CD14-positive monocyte (primary cell): ENCODE measurements around the gene DMRT1. TPM values are rescaled to one million over a fixed set of nuclear protein-coding genes. Genes with fewer than 3 reads are reported as not detected.
"Not testable (repeated sequence)": the region's sequence is repeated elsewhere in the genome, so short reads cannot be mapped to it uniquely, and the experiment has no call there.

Experiments
- DNase-seq, 3 donors: peaks; one replicate each; pipeline ENCODE4 v3.0.0-alpha.2; 2011 to 2022
- H2AFZ ChIP-seq: 2 replicates; pipeline ENCODE4 v1.6.0; 2012; ENCODE audit warnings: mild to moderate bottlenecking, low read depth, low read length, inconsistent platforms; ENCODE audit not compliant: insufficient read depth, poor library complexity, severe bottlenecking
- H3K27ac ChIP-seq, 2 donors: 1 replicate in 1 of 2; 2 replicates in 1 of 2; pipeline ENCODE4 v1.5.1; 2012 to 2013; ENCODE audit warnings: low read length in 2 of 2, control low read depth in 1 of 2, inconsistent platforms in 1 of 2, low read depth in 1 of 2, mild to moderate bottlenecking in 1 of 2
- H3K27me3 ChIP-seq, 2 donors: one replicate each; pipeline versions ENCODE4 v1.6.0 to v1.6.1; 2011 to 2013; ENCODE audit warnings: low read length in 2 of 2; ENCODE audit not compliant: control insufficient read depth in 2 of 2, insufficient read depth in 2 of 2
- H3K36me3 ChIP-seq, 2 donors: replicated peaks in 1 of 2; 1 replicate in 1 of 2; 2 replicates in 1 of 2; pipeline versions ENCODE4 v1.5.1 to v1.6.1; 2012 to 2013; ENCODE audit warnings: low read length in 2 of 2, control low read depth in 1 of 2, inconsistent platforms in 1 of 2, mild to moderate bottlenecking in 1 of 2; ENCODE audit not compliant: insufficient read depth in 2 of 2, control insufficient read depth in 1 of 2
- H3K4me1 ChIP-seq, 2 donors: 1 replicate in 1 of 2; 2 replicates in 1 of 2; pipeline versions ENCODE4 v1.5.1 to v1.6.1; 2012 to 2013; ENCODE audit warnings: low read length in 2 of 2, control low read depth in 1 of 2, inconsistent platforms in 1 of 2, mild to moderate bottlenecking in 1 of 2, moderate library complexity in 1 of 2; ENCODE audit not compliant: insufficient read depth in 2 of 2, control insufficient read depth in 1 of 2
- H3K4me2 ChIP-seq: replicated peaks from 2 replicates; pipeline ENCODE3; 2012; ENCODE audit warnings: low read length, moderate library complexity, mild to moderate bottlenecking; ENCODE audit not compliant: poor library complexity, severe bottlenecking; ENCODE audit errors: extremely low read depth
- H3K4me3 ChIP-seq, 3 experiments: fragments of 200-600 bp in 1 of 3; sonication (generic) in 1 of 3; replicated peaks in 1 of 3; 1 replicate in 2 of 3; 2 replicates in 1 of 3; pipeline ENCODE4 v1.5.1; 2011 to 2013; ENCODE audit warnings: low read length in 3 of 3, mild to moderate bottlenecking in 3 of 3, control low read depth in 2 of 3, low read depth in 2 of 3, inconsistent platforms in 1 of 3, moderate library complexity in 1 of 3
- H3K79me2 ChIP-seq: 2 replicates; pipeline ENCODE4 v1.6.0; 2012; ENCODE audit warnings: mild to moderate bottlenecking, control low read depth, inconsistent platforms, low read length, moderate library complexity; ENCODE audit not compliant: insufficient read depth
- H3K9ac ChIP-seq: 2 replicates; pipeline ENCODE4 v1.6.0; 2017; ENCODE audit warnings: low read length, mild to moderate bottlenecking; ENCODE audit not compliant: insufficient read depth, poor library complexity, severe bottlenecking
- H3K9me3 ChIP-seq, 2 donors: replicated peaks in 1 of 2; 1 replicate in 1 of 2; 2 replicates in 1 of 2; pipeline versions ENCODE4 v1.5.1 to v1.6.1; 2012 to 2013; ENCODE audit warnings: low read length in 2 of 2, control low read depth in 1 of 2; ENCODE audit not compliant: control insufficient read depth in 1 of 2, insufficient read depth in 1 of 2
- H4K20me1 ChIP-seq: 2 replicates; pipeline ENCODE4 v1.6.0; 2012; ENCODE audit warnings: mild to moderate bottlenecking, low read length, control low read depth, moderate library complexity; ENCODE audit not compliant: insufficient read depth
- H3K27ac Mint-ChIP-seq, 7 donors: one replicate each; pipeline ENCODE4 v1.8.0; 2020; ENCODE audit warnings: mild to moderate bottlenecking in 7 of 7, mixed read lengths in 7 of 7, moderate library complexity in 6 of 7, inconsistent platforms in 2 of 7
- H3K27me3 Mint-ChIP-seq, 3 donors: one replicate each; pipeline ENCODE4 v1.8.0; 2021 to 2022; ENCODE audit warnings: low read depth in 3 of 3, mild to moderate bottlenecking in 3 of 3, mixed read lengths in 3 of 3, moderate library complexity in 3 of 3, inconsistent platforms in 1 of 3
- H3K36me3 Mint-ChIP-seq, 2 donors: one replicate each; pipeline ENCODE4 v1.8.0; 2020; ENCODE audit warnings: mixed read lengths in 2 of 2, inconsistent platforms in 1 of 2, mild to moderate bottlenecking in 1 of 2
- H3K4me1 Mint-ChIP-seq: one replicate; pipeline ENCODE4 v1.8.0; 2020; ENCODE audit warnings: mild to moderate bottlenecking, mixed read lengths
- H3K4me3 Mint-ChIP-seq, 2 donors: one replicate each; pipeline ENCODE4 v1.8.0; 2020; ENCODE audit warnings: mild to moderate bottlenecking in 2 of 2, mixed read lengths in 2 of 2, moderate library complexity in 1 of 2
- H3K9me3 Mint-ChIP-seq, 7 donors: one replicate each; pipeline ENCODE4 v1.8.0; 2020 to 2022; ENCODE audit warnings: mixed read lengths in 7 of 7, mild to moderate bottlenecking in 6 of 7, moderate library complexity in 6 of 7, inconsistent platforms in 2 of 7
- WGBS: methylation state at CpG from one replicate; pipeline ENCODE4 v1.1.5; 2013; ENCODE audit warnings: missing lambda C conversion rate; ENCODE audit not compliant: insufficient coverage; 5-methylcytosine and 5-hydroxymethylcytosine counted together
- intact Hi-C, 2 donors: fragments of 100-400 bp; cut with micrococcal nuclease; formaldehyde crosslinking; loops; one replicate each; pipeline versions ENCODE4 v1.15.0 to v1.15.1; 2023
- polyA plus RNA-seq, 3 donors: library from polyadenylated mRNA; depleted of rRNA in 1 of 3; unstranded in 2 of 3; stranded (reverse) in 1 of 3; fragments of 300-500 nt in 2 of 3; fragments of >200 nt in 1 of 3; fragmentation: Illumina TruSeq in 2 of 3; gene quantifications; 1 replicate in 2 of 3; 2 replicates in 1 of 3; pipeline ENCODE4 v1.2.3, GENCODE V29; 2012 to 2021
- TF ChIP-seq, protein P1 (sequence below): fragments of 200-600 bp; IDR thresholded peaks from one replicate; pipeline ENCODE4 v1.8.0; 2022; ENCODE audit warnings: antibody characterized with exemption, mild to moderate bottlenecking

Gene DMRT1
- polyA plus RNA-seq, 3 donors: not detected

DNA sequence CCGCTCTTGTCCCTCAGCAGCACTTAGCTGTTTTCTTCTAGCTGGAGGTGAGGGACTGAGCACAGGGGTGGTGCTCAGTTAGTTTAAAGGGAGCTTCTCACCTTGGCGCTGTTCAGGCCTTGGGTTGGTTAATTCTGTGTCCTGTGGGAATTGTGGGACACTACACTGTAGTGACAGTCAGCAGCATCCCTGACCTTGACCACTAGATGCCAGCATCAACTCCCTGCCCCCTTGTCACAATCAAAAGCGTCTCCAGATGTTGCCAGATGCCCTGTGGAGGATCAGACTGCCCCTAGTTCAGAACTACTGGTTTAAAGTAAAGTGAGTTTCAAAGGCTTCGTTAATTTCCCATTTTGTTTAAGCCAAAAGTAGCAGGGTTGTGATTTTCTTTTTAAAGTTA, 69.5 kb downstream of the DMRT1 start:
- Histone ChIP-seq H3K4me1 (peaks cover 0 to under 1% of the 10 kb centered on the region in 2 donors), H3K36me3 (no peaks in the 10 kb centered on the region), H3K79me2 (no peaks in the 10 kb centered on the region), H2AFZ (no peak overlapping the region), H3K27me3 (peaks cover 48 to 51% of the 10 kb centered on the region in 2 donors), H3K4me2 (no peak overlapping the region), H3K4me3 (no peak overlapping the region), H4K20me1 (no peaks in the 10 kb centered on the region), H3K27ac (no peak overlapping the region), H3K9ac (no peak overlapping the region), H3K9me3 (peaks cover 0 to 8% of the 10 kb centered on the region in 2 donors)
- H3K4me1 Mint-ChIP-seq: peaks cover 7% of the 10 kb centered on the region
- TF ChIP-seq, protein P1, sequence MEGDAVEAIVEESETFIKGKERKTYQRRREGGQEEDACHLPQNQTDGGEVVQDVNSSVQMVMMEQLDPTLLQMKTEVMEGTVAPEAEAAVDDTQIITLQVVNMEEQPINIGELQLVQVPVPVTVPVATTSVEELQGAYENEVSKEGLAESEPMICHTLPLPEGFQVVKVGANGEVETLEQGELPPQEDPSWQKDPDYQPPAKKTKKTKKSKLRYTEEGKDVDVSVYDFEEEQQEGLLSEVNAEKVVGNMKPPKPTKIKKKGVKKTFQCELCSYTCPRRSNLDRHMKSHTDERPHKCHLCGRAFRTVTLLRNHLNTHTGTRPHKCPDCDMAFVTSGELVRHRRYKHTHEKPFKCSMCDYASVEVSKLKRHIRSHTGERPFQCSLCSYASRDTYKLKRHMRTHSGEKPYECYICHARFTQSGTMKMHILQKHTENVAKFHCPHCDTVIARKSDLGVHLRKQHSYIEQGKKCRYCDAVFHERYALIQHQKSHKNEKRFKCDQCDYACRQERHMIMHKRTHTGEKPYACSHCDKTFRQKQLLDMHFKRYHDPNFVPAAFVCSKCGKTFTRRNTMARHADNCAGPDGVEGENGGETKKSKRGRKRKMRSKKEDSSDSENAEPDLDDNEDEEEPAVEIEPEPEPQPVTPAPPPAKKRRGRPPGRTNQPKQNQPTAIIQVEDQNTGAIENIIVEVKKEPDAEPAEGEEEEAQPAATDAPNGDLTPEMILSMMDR: no peak
- peak overlapping the region in 1 of 2 donors; percentile 64 for H3K4me3 Mint-ChIP-seq
- peaks cover 32 to 61% (median 60%) of the 10 kb centered on the region in 3 donors for H3K27me3 Mint-ChIP-seq
- peaks cover 0 to 2% of the 10 kb centered on the region in 2 donors for H3K36me3 Mint-ChIP-seq
- intact Hi-C loops: loop anchor here in 1 of 2 donors (5.0 kb wide), 1 partner anchor 81 kb away; no protein-coding TSS in a partner anchor
- H3K27ac Mint-ChIP-seq: no peak overlapping the region
- no peak for DNase-seq
- peaks cover 0 to 10% (median 2%) of the 10 kb centered on the region in 7 donors for H3K9me3 Mint-ChIP-seq
- no CpG with 5 or more reads among the region's 4 CpGs for WGBS

- Histone ChIP-seq H3K4me3 (no peak overlapping the region), H3K4me1 (no peaks in the 10 kb centered on the region), H3K9me3 (peaks cover 0 to 8% of the 10 kb centered on the region in 2 donors), H3K36me3 (no peaks in the 10 kb centered on the region), H3K27ac (no peak overlapping the region), H3K79me2 (no peaks in the 10 kb centered on the region), H3K9ac (no peak overlapping the region), H3K27me3 (peaks cover 34 to 49% of the 10 kb centered on the region in 2 donors), H4K20me1 (no peaks in the 10 kb centered on the region), H2AFZ (no peak overlapping the region), H3K4me2 (no peak overlapping the region)
- Mint-ChIP-seq H3K27ac (no peak overlapping the region), H3K36me3 (peaks cover 0 to 2% of the 10 kb centered on the region in 2 donors), H3K4me3 (no peak overlapping the region), H3K27me3 (peaks cover 30 to 51% (median 50%) of the 10 kb centered on the region in 3 donors), H3K9me3 (peaks cover 0 to 10% (median 2%) of the 10 kb centered on the region in 7 donors), H3K4me1 (peaks cover 6% of the 10 kb centered on the region)
- intact Hi-C loops: loop anchor here in 1 of 2 donors (5.0 kb wide), 1 partner anchor 80 kb away; no protein-coding TSS in a partner anchor
- no peak for DNase-seq
- TF ChIP-seq, protein P1: no peak
- no CpG with 5 or more reads among the region's 1 CpG for WGBS
These were observed 71.3 kb downstream of the DMRT1 start for GRCh38 chr9:912776-913175.

GRCh38 chr9:913526-913925, 72.0 kb downstream of the DMRT1 start:
- H3K4me3 ChIP-seq, H3K36me3 ChIP-seq, H2AFZ ChIP-seq, H3K79me2 ChIP-seq, H3K27ac Mint-ChIP-seq, H3K4me3 Mint-ChIP-seq, H3K4me1 ChIP-seq, H3K36me3 Mint-ChIP-seq, H3K4me2 ChIP-seq, DNase-seq, H3K27ac ChIP-seq, H3K9me3 ChIP-seq, H3K4me1 Mint-ChIP-seq, H3K9ac ChIP-seq, H3K9me3 Mint-ChIP-seq, H4K20me1 ChIP-seq: not testable (repeated sequence)
- WGBS: 98% methylated on average over 7 of the region's 10 CpGs
- intact Hi-C loops: loop anchor here in 1 of 2 donors (5.0 kb wide), 1 partner anchor 79 kb away; no protein-coding TSS in a partner anchor
- peaks cover 27 to 48% of the 10 kb centered on the region in 2 donors for H3K27me3 ChIP-seq
- peaks cover 25 to 44% (median 43%) of the 10 kb centered on the region in 3 donors for H3K27me3 Mint-ChIP-seq
